GM19395 (cell line): ENCODE data around the gene RTN4.

Experiments
- ATAC-seq: cut with Tn5 transposase; IDR thresholded peaks from one replicate; pipeline ENCODE4 v1.9.1; 2021; ENCODE audit warnings: mild to moderate bottlenecking, moderate library complexity; ENCODE audit not compliant: unreplicated experiment

RTN4 gene

GRCh38 chr2:55045780-55046179, 4.5 kb downstream of the RTN4 start:
- no peak for ATAC-seq

- ATAC-seq = no peak
Observed at GRCh38 chr2:55043841-55044240, 6.4 kb downstream of the RTN4 start.

GRCh38 chr2:55038428-55038827, 11.8 kb downstream of the RTN4 start:
- ATAC-seq = no peak

GRCh38 chr2:55035716-55036115, 14.5 kb downstream of the RTN4 start:
- no peak for ATAC-seq

GRCh38 chr2:55033921-55034320, 16.3 kb downstream of the RTN4 start:
- no peak for ATAC-seq

- peak; percentile 97 for ATAC-seq
Observed at GRCh38 chr2:55033076-55033742, 17.0 kb downstream of the RTN4 start.

- no peak for ATAC-seq
Observed at GRCh38 chr2:55031505-55031904, 18.7 kb downstream of the RTN4 start.

GRCh38 chr2:55030766-55031165, 19.5 kb downstream of the RTN4 start:
- ATAC-seq = no peak

GRCh38 chr2:55029098-55029497, 21.2 kb downstream of the RTN4 start:
- no peak for ATAC-seq

- no peak for ATAC-seq
Observed at GRCh38 chr2:55027226-55027625, 23.0 kb downstream of the RTN4 start.

GRCh38 chr2:55026202-55026601, 24.0 kb downstream of the RTN4 start:
- ATAC-seq = no peak

- peak; percentile 52 for ATAC-seq
Observed at GRCh38 chr2:55025627-55026026, 24.6 kb downstream of the RTN4 start.

GRCh38 chr2:55025082-55025481, 25.2 kb downstream of the RTN4 start:
- peak; percentile 73 for ATAC-seq

GRCh38 chr2:55022476-55022875, 27.8 kb downstream of the RTN4 start:
- ATAC-seq = no peak

- no peak for ATAC-seq
Observed at GRCh38 chr2:55019526-55020258, 30.6 kb downstream of the RTN4 start.

- no peak for ATAC-seq
Observed at GRCh38 chr2:55018619-55019018, 31.6 kb downstream of the RTN4 start.

GRCh38 chr2:55017880-55018279, 32.4 kb downstream of the RTN4 start:
- no peak for ATAC-seq

GRCh38 chr2:55017428-55017827, 32.8 kb downstream of the RTN4 start:
- no peak for ATAC-seq

- ATAC-seq = no peak
Observed at GRCh38 chr2:55014962-55015939, 35.0 kb downstream of the RTN4 start.

GRCh38 chr2:55013936-55014335, 36.3 kb downstream of the RTN4 start:
- no peak for ATAC-seq
